A549 (cell line): ENCODE data around the gene EPB41L4B. TPM values are rescaled to one million over a fixed set of nuclear protein-coding genes. Genes with fewer than 3 reads are reported as not detected.

ENCODE experiments used
- ATAC-seq, 2 experiments: fragments of 200-7000 bp in 1 of 2; fragments of >200 bp in 1 of 2; cut with Nextera tagmentation in 1 of 2; cut with Tn5 transposase in 1 of 2; 3 replicates each; pipeline versions ENCODE4 v1.8.0 to v1.9.1; 2018 to 2020; ENCODE audit warnings: mild to moderate bottlenecking in 1 of 2, moderate library complexity in 1 of 2
- CTCF ChIA-PET: fragments of 300-600 bp; sonication (Branson Sonifier 250); formaldehyde crosslinking; extraction: SDS; loops from one replicate; lab custom pipeline; 2021; ENCODE audit warnings: antibody characterized with exemption, inconsistent platforms; lab: Yijun Ruan, JAX
- POLR2A ChIA-PET: fragments of 350-600 bp; formaldehyde crosslinking; extraction: SDS; loops from one replicate; lab custom pipeline; 2021; ENCODE audit warnings: antibody characterized with exemption, inconsistent platforms; lab: Yijun Ruan, JAX
- DNase-seq, 2 experiments: peaks; one replicate each; pipeline versions ENCODE4 v3.0.0 to v3.0.0-alpha.2; 2011 to 2016; ENCODE audit warnings: low read depth in 1 of 2, low spot score in 1 of 2
- FAIRE-seq: peaks from 2 replicates; lab custom pipeline; 2011; peaks lifted over from hg19 to GRCh38; lab: Jason Lieb, UNC
- H3K27ac ChIP-seq, 2 experiments: fragments of >200 bp; sonication (Bioruptor Twin); formaldehyde crosslinking; 3 replicates each; pipeline ENCODE4 v1.5.1; 2016 to 2017
- H3K4me1 ChIP-seq: fragments of >200 bp; sonication (Bioruptor Twin); formaldehyde crosslinking; 3 replicates; pipeline ENCODE4 v1.6.1; 2016
- H3K4me2 ChIP-seq: fragments of >200 bp; sonication (Bioruptor Twin); formaldehyde crosslinking; 3 replicates; pipeline ENCODE4 v1.6.1; 2016
- H3K4me3 ChIP-seq: fragments of >200 bp; sonication (Bioruptor Twin); formaldehyde crosslinking; 3 replicates; pipeline ENCODE4 v1.5.1; 2016
- H3K9me3 ChIP-seq: fragments of >200 bp; sonication (Bioruptor Twin); formaldehyde crosslinking; 3 replicates; pipeline ENCODE4 v1.6.1; 2016
- BHLHE40 ChIP-seq: IDR thresholded peaks from 2 replicates; pipeline ENCODE4 v1.6.1; 2012; ENCODE audit warnings: low read depth, low read length, inconsistent platforms
- EHMT2 ChIP-seq: fragments of 200-600 bp; sonication (generic); IDR thresholded peaks from 2 replicates; pipeline ENCODE4 v1.6.1; 2016; ENCODE audit warnings: antibody characterized with exemption, low read depth, mild to moderate bottlenecking, moderate library complexity
- ELK1 ChIP-seq: fragments of 150-350 bp; IDR thresholded peaks from 2 replicates; pipeline ENCODE4 v1.6.1; 2014; ENCODE audit warnings: low read depth, mild to moderate bottlenecking, low read length
- EP300 ChIP-seq, 2 experiments: fragments of >200 bp; sonication (Bioruptor Twin); formaldehyde crosslinking; IDR thresholded peaks; 2 replicates in 1 of 2; 3 replicates in 1 of 2; pipeline ENCODE4 v1.6.1; 2016 to 2017
- ESRRA ChIP-seq: fragments of 150-350 bp; IDR thresholded peaks from 2 replicates; pipeline ENCODE4 v1.6.1; 2014; ENCODE audit warnings: mild to moderate bottlenecking, low read length, borderline replicate concordance
- FOSB ChIP-seq: fragments of 250-450 bp; sonication (Bioruptor Pico); IDR thresholded peaks from 2 replicates; pipeline ENCODE4 v1.5.0; 2020; ENCODE audit warnings: mild to moderate bottlenecking, moderate library complexity
- GATA3 ChIP-seq: IDR thresholded peaks from 2 replicates; pipeline ENCODE4 v1.6.1; 2012; ENCODE audit warnings: borderline replicate concordance
- HOXB13 ChIP-seq: fragments of 250-450 bp; sonication (Bioruptor Pico); IDR thresholded peaks from 2 replicates; pipeline ENCODE4 v1.5.0; 2020; ENCODE audit warnings: low read depth, mild to moderate bottlenecking, moderate library complexity
- HOXB5 ChIP-seq: fragments of 250-450 bp; sonication (Bioruptor Pico); IDR thresholded peaks from 2 replicates; pipeline ENCODE4 v1.5.0; 2020; ENCODE audit warnings: mild to moderate bottlenecking, moderate library complexity
- MAFK ChIP-seq: fragments of 450-650 bp; IDR thresholded peaks from 2 replicates; pipeline ENCODE4 v1.6.1; 2014; ENCODE audit not compliant: partially characterized antibody
- MYC ChIP-seq: IDR thresholded peaks from 2 replicates; pipeline ENCODE4 v1.6.1; 2012; ENCODE audit warnings: mild to moderate bottlenecking, inconsistent platforms, low read length, improper control_type of control experiment, borderline replicate concordance
- NPAS2 ChIP-seq: fragments of 250-450 bp; sonication (Bioruptor Pico); IDR thresholded peaks from 2 replicates; pipeline ENCODE4 v1.8.0; 2022; ENCODE audit warnings: mild to moderate bottlenecking, moderate library complexity, borderline replicate concordance
- PHF8 ChIP-seq: fragments of 200-600 bp; sonication (generic); IDR thresholded peaks from 2 replicates; pipeline ENCODE4 v1.6.1; 2016; ENCODE audit warnings: low read depth, mild to moderate bottlenecking, antibody characterized with exemption, moderate library complexity, borderline replicate concordance
- POLR2A ChIP-seq: IDR thresholded peaks from 2 replicates; pipeline ENCODE4 v1.6.1; 2012; ENCODE audit warnings: mild to moderate bottlenecking, low read length
- RAD21 ChIP-seq, 2 experiments: fragments of >200 bp in 1 of 2; sonication (Bioruptor Twin) in 1 of 2; formaldehyde crosslinking in 1 of 2; IDR thresholded peaks in 1 of 2; conservative IDR thresholded peaks in 1 of 2; 2 replicates in 1 of 2; 3 replicates in 1 of 2; pipeline ENCODE4 v1.6.1; 2012 to 2018; ENCODE audit warnings: inconsistent platforms in 1 of 2
- RARB ChIP-seq: fragments of 250-450 bp; sonication (Bioruptor Pico); IDR thresholded peaks from 2 replicates; pipeline ENCODE4 v1.8.0; 2021; ENCODE audit warnings: mild to moderate bottlenecking, moderate library complexity
- SMC3 ChIP-seq: fragments of >200 bp; sonication (Bioruptor Twin); formaldehyde crosslinking; IDR thresholded peaks from 3 replicates; pipeline ENCODE4 v1.6.1; 2018; ENCODE audit warnings: inconsistent platforms
- TFCP2L1 ChIP-seq: fragments of 250-450 bp; sonication (Bioruptor Pico); IDR thresholded peaks from 2 replicates; pipeline ENCODE4 v1.5.0; 2021; ENCODE audit warnings: mild to moderate bottlenecking
- ZNF302 ChIP-seq: fragments of 250-450 bp; sonication (Bioruptor Pico); IDR thresholded peaks from 2 replicates; pipeline ENCODE4 v1.9.0; 2021; ENCODE audit warnings: inconsistent platforms, mild to moderate bottlenecking, moderate library complexity
- ZSCAN20 ChIP-seq: fragments of 250-450 bp; sonication (Bioruptor Pico); IDR thresholded peaks from 2 replicates; pipeline ENCODE4 v1.8.0; 2022; ENCODE audit warnings: mild to moderate bottlenecking, moderate library complexity
- WGBS: methylation state at CpG from one replicate; pipeline ENCODE4 v1.1.6; 2017; ENCODE audit errors: missing lambda C conversion rate; 5-methylcytosine and 5-hydroxymethylcytosine counted together
- polyA plus RNA-seq, 4 experiments: library from polyadenylated mRNA; depleted of rRNA in 3 of 4; stranded (reverse); fragments of >200 nt; fragmentation: RNase III in 1 of 4; extraction: RNeasy Plus Mini Kit Qiagen cat#74134 plus additional on column Dnase treatment in 1 of 4; gene quantifications; 2 replicates in 3 of 4; 3 replicates in 1 of 4; pipeline ENCODE4 v1.2.3, GENCODE V29; 2011 to 2017
- TF ChIP-seq, protein P1 (sequence below): fragments of 200-600 bp; sonication (generic); IDR thresholded peaks from 2 replicates; pipeline ENCODE4 v1.6.1; 2016; ENCODE audit warnings: antibody characterized with exemption, mild to moderate bottlenecking, moderate library complexity
- TF ChIP-seq, protein P2 (sequence below): fragments of 250-450 bp; sonication (Bioruptor Pico); IDR thresholded peaks from 2 replicates; pipeline ENCODE4 v1.5.0; 2020; ENCODE audit warnings: low read depth, mild to moderate bottlenecking, moderate library complexity

EPB41L4B gene
- polyA plus RNA-seq, 2 of the 4 experiments (the other 2 are of a cell fraction), result 7.9 to 22.0 TPM

- Histone ChIP-seq H3K4me3 (no peak overlapping the region), H3K4me2 (no peak overlapping the region), H3K27ac (no peak overlapping the region), H3K9me3 (peaks cover 9% of the 10 kb centered on the region; the same call in 2 of the 3 replicates), H3K4me1 (no peaks in the 10 kb centered on the region)
- POLR2A ChIA-PET, result interaction anchor here (0.6 kb wide), 1 partner anchor 17 kb away, joined by 5 read pairs; no protein-coding TSS in a partner anchor
- no peak for FAIRE-seq
- no peak for DNase-seq
- TF ChIP-seq POLR2A, result no peak
- no peak for TF ChIP-seq NPAS2 (CRISPR knock-in tag)
- no peak for TF ChIP-seq MYC
- TF ChIP-seq TFCP2L1 (CRISPR knock-in tag), result no peak
- TF ChIP-seq ZSCAN20 (CRISPR knock-in tag), result no peak
- no peak for TF ChIP-seq BHLHE40
- TF ChIP-seq, protein P1, sequence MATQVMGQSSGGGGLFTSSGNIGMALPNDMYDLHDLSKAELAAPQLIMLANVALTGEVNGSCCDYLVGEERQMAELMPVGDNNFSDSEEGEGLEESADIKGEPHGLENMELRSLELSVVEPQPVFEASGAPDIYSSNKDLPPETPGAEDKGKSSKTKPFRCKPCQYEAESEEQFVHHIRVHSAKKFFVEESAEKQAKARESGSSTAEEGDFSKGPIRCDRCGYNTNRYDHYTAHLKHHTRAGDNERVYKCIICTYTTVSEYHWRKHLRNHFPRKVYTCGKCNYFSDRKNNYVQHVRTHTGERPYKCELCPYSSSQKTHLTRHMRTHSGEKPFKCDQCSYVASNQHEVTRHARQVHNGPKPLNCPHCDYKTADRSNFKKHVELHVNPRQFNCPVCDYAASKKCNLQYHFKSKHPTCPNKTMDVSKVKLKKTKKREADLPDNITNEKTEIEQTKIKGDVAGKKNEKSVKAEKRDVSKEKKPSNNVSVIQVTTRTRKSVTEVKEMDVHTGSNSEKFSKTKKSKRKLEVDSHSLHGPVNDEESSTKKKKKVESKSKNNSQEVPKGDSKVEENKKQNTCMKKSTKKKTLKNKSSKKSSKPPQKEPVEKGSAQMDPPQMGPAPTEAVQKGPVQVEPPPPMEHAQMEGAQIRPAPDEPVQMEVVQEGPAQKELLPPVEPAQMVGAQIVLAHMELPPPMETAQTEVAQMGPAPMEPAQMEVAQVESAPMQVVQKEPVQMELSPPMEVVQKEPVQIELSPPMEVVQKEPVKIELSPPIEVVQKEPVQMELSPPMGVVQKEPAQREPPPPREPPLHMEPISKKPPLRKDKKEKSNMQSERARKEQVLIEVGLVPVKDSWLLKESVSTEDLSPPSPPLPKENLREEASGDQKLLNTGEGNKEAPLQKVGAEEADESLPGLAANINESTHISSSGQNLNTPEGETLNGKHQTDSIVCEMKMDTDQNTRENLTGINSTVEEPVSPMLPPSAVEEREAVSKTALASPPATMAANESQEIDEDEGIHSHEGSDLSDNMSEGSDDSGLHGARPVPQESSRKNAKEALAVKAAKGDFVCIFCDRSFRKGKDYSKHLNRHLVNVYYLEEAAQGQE, result no peak
- TF ChIP-seq HOXB5 (CRISPR knock-in tag), result no peak
- no peak for TF ChIP-seq GATA3
- no peak for TF ChIP-seq SMC3
- TF ChIP-seq EP300 (IDR thresholded peaks at IDR 0.05), result no peak
- no peak for TF ChIP-seq FOSB (CRISPR knock-in tag)
- no peak for TF ChIP-seq PHF8
- TF ChIP-seq HOXB13 (CRISPR knock-in tag), result no peak
- TF ChIP-seq ELK1, result no peak
- TF ChIP-seq EHMT2, result no peak
- TF ChIP-seq, protein P2, sequence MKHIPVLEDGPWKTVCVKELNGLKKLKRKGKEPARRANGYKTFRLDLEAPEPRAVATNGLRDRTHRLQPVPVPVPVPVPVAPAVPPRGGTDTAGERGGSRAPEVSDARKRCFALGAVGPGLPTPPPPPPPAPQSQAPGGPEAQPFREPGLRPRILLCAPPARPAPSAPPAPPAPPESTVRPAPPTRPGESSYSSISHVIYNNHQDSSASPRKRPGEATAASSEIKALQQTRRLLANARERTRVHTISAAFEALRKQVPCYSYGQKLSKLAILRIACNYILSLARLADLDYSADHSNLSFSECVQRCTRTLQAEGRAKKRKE (CRISPR knock-in tag), result no peak
- no peak for TF ChIP-seq MAFK
- CTCF ChIA-PET, result interaction anchor here (1.3 to 3.2 kb wide), 2 partner anchors 18 to 28 kb away, joined by 5 to 9 read pairs; no protein-coding TSS in a partner anchor
- no peak for ATAC-seq
- 85% methylated on average over 15 of the region's 15 CpGs for WGBS
These were observed 49.6 kb downstream of the EPB41L4B start for GRCh38 chr9:109270971-109271925.

DNA sequence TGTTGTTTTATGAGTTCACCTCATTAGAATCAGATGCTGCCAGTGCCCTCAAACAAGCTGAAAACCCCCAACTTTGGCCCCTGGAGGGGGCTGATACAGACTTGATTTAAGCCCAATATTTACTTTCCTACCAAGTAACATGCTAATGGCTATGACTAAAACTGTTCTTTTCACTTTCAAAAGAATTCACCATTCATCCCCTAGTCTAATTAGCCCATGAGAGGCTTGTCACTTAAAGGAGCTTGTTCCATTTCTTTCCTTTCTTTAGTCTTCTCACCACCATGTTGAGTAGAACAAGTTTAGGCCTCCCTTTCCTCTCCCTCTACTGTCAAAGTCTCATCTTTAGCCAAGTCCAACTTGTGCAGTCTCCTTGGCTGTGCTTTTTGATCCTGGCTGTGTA is 50.4 kb downstream of the EPB41L4B start:
- H3K4me1 ChIP-seq, result no peaks in the 10 kb centered on the region
- peaks cover 9% of the 10 kb centered on the region; the same call in 2 of the 3 replicates for H3K9me3 ChIP-seq
- no peak overlapping the region for H3K4me3 ChIP-seq
- DNase-seq, result no peak
- ChIA-PET POLR2A (no interaction called here), CTCF (interaction anchor here (0.8 kb wide), 1 partner anchor 17 kb away, joined by 3 read pairs; no protein-coding TSS in a partner anchor)
- no peak overlapping the region for H3K4me2 ChIP-seq
- TF ChIP-seq ZNF302 (CRISPR knock-in tag), result no peak
- TF ChIP-seq RAD21 (conservative IDR thresholded peaks at IDR 0.05 in 1 of 2, IDR thresholded peaks at IDR 0.05 in 1 of 2), result no peak
- no peak for TF ChIP-seq ESRRA
- no peak for TF ChIP-seq RARB (CRISPR knock-in tag)
- no peak for TF ChIP-seq SMC3
- TF ChIP-seq ZSCAN20 (CRISPR knock-in tag), result no peak
- ATAC-seq, result no peak
- FAIRE-seq, result no peak
- H3K27ac ChIP-seq, result no peak overlapping the region
